Upper lobe of left lung (tissue), 4 donors: Measurements from ENCODE around the gene TREML4.

Experiments
- CTCF ChIP-seq, 6 experiments: fragments of 450-650 bp in 4 of 6; fragments of 200-600 bp in 2 of 6; sonication (generic) in 2 of 6; IDR thresholded peaks; one replicate each; pipeline ENCODE4 v1.5.1; 2016 to 2019; ENCODE audit warnings: antibody characterized with exemption in 6 of 6
- EP300 ChIP-seq, 4 donors: sonication (generic); formaldehyde crosslinking; IDR thresholded peaks; one replicate each; pipeline ENCODE4 v1.5.1; 2017; ENCODE audit warnings: antibody characterized with exemption in 4 of 4, control low read depth in 2 of 4
- POLR2A ChIP-seq, 4 donors: fragments of 450-650 bp; IDR thresholded peaks; one replicate each; pipeline ENCODE4 v1.5.1; 2016 to 2017; ENCODE audit warnings: antibody characterized with exemption in 4 of 4, mild to moderate bottlenecking in 2 of 4

DNA sequence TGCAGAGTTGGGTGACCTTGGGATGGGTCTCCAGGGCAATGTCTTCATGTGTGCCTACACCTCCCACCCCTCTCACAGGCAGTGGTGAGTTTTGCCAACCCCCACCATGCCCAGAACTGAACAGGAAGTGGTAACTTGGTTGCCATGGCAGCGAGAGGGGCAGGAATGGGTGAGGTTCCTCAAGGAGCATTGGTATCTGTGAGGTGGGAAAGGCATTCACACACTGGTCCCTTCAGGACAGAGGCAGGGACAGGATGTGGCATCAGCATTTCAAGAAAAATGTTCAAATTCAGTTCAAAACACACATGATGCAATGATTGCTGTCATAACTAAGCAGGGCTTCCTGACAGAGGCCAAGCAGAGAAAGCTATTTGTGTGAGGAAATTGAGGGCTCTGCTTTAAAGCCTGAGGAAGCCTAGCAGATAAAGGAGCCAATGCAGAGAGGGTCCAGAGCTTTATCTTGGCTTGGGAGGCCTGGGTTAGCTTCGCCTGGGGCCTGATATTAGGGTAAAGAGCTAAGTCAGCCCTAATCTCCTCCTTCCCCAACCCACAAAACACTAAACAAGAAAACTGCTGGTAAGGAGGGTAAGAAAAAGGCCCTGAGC is 27.8 kb upstream of the TREML4 start:
- TF ChIP-seq EP300 (IDR thresholded peaks at IDR 0.05) (no peak), POLR2A (IDR thresholded peaks at IDR 0.05) (peak in 1 of 4 donors; percentile 22), CTCF (IDR thresholded peaks at IDR 0.05) (no peak)
